RWPE2 (cell line): ENCODE results near the gene NANS.

Experiments used
- ATAC-seq: fragments of 200-7000 bp; cut with Tn5 transposase; 3 replicates; pipeline ENCODE4 v1.9.1; 2021; ENCODE audit warnings: low read depth
- DNase-seq: peaks from one replicate; pipeline ENCODE4 v3.0.0-alpha.2; 2020; ENCODE audit warnings: low spot score
- H3K27ac ChIP-seq: fragments of 450-650 bp; 2 replicates; pipeline ENCODE4 v1.5.1; 2017; ENCODE audit warnings: mild to moderate bottlenecking; ENCODE audit not compliant: poor library complexity, severe bottlenecking
- H3K27me3 ChIP-seq: fragments of 250-450 bp; sonication (Bioruptor Pico); 2 replicates; pipeline ENCODE4 v1.5.1; 2021; ENCODE audit warnings: mild to moderate bottlenecking, moderate library complexity; ENCODE audit not compliant: insufficient read depth, poor library complexity, severe bottlenecking
- H3K36me3 ChIP-seq: fragments of 250-450 bp; sonication (Bioruptor Pico); 2 replicates; pipeline ENCODE4 v1.5.1; 2020; ENCODE audit warnings: low read depth, mild to moderate bottlenecking, moderate library complexity
- H3K4me1 ChIP-seq: fragments of 250-450 bp; sonication (Bioruptor Pico); 2 replicates; pipeline ENCODE4 v1.5.1; 2021; ENCODE audit warnings: mild to moderate bottlenecking, moderate library complexity; ENCODE audit not compliant: insufficient read depth, poor library complexity, severe bottlenecking
- H3K4me3 ChIP-seq: fragments of 250-450 bp; sonication (Bioruptor Pico); 2 replicates; pipeline ENCODE4 v1.5.1; 2021; ENCODE audit warnings: mild to moderate bottlenecking, moderate library complexity; ENCODE audit not compliant: severe bottlenecking
- H3K9me3 ChIP-seq: fragments of 250-450 bp; sonication (Bioruptor Pico); 2 replicates; pipeline ENCODE4 v1.5.1; 2021; ENCODE audit warnings: mild to moderate bottlenecking, moderate library complexity; ENCODE audit not compliant: severe bottlenecking
- TF ChIP-seq, protein P1 (sequence below): fragments of 450-650 bp; IDR thresholded peaks from one replicate; pipeline ENCODE4 v1.5.1; 2017; ENCODE audit warnings: mild to moderate bottlenecking, moderate library complexity; ENCODE audit not compliant: poor library complexity, severe bottlenecking

Gene NANS

DNA sequence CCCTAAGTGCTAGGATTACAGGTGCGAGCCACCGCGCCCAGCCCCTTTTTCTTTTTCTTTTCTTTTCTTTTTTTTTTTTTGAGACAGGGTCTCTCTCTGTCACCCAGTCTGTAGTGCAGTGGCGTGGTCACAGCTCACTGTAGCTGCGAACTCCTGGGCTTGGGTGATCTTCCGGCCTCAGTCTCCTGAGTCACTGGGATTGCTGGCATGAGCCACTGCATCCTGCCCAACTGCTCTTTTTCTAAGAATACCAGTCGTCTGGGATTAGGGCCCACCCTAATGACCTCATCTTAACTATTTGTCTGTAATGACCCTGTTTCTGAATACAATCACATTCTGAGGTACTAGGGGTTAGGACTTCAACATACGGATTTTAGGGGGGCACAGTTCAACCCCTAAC lies 34.1 kb upstream of the NANS start:
- Histone ChIP-seq H3K27me3 (no peaks in the 10 kb centered on the region), H3K4me1 (no peaks in the 10 kb centered on the region), H3K4me3 (no peak overlapping the region), H3K36me3 (peaks cover 15% of the 10 kb centered on the region), H3K27ac (no peak overlapping the region), H3K9me3 (no peaks in the 10 kb centered on the region)
- TF ChIP-seq, protein P1, sequence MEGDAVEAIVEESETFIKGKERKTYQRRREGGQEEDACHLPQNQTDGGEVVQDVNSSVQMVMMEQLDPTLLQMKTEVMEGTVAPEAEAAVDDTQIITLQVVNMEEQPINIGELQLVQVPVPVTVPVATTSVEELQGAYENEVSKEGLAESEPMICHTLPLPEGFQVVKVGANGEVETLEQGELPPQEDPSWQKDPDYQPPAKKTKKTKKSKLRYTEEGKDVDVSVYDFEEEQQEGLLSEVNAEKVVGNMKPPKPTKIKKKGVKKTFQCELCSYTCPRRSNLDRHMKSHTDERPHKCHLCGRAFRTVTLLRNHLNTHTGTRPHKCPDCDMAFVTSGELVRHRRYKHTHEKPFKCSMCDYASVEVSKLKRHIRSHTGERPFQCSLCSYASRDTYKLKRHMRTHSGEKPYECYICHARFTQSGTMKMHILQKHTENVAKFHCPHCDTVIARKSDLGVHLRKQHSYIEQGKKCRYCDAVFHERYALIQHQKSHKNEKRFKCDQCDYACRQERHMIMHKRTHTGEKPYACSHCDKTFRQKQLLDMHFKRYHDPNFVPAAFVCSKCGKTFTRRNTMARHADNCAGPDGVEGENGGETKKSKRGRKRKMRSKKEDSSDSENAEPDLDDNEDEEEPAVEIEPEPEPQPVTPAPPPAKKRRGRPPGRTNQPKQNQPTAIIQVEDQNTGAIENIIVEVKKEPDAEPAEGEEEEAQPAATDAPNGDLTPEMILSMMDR = no peak
- DNase-seq = peak; percentile 23
- ATAC-seq = no peak

DNA sequence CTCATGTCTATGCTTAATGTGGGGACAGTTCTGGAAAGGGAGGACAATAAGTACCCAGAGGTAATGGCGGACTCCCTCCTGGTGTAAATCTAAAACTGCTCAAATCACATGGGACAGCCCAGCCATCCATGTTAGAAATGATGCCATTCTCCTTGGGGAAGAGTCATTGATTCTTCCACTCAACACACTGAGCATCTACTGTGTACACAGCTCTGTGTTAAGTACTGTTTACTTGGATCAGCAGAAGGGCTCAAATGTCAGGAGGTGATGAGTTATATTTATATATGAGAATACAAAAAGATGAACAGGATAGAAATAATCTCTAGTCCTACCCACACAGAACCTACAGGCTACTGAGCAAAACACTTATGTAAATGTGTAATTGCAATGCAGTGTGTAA lies 31.8 kb upstream of the NANS start:
- ATAC-seq = no peak
- Histone ChIP-seq H3K9me3 (no peaks in the 10 kb centered on the region), H3K4me1 (no peaks in the 10 kb centered on the region), H3K4me3 (no peak overlapping the region), H3K36me3 (no peaks in the 10 kb centered on the region), H3K27me3 (no peaks in the 10 kb centered on the region), H3K27ac (no peak overlapping the region)
- TF ChIP-seq, protein P1 = no peak
- DNase-seq = no peak

DNA sequence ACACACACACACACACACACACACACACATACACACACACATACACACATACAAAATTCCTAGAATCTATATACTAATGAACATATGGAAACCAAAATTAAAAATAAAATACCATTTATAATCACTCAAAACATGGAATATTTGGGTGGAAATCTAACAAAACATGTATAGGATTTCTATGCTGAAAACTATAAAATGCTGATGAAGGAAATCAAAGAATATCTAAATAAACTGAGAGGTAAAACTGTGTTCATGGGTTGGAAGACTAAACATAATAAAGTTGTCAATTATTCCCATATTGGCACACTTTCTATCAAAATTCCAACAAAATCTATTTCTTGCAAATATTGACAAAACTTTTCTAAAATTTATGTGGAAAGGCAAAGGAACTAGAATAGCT lies 25.4 kb upstream of the NANS start:
- H3K27ac ChIP-seq = no peak overlapping the region
- no peak for ATAC-seq
- DNase-seq = no peak
- TF ChIP-seq, protein P1 = no peak
- no peaks in the 10 kb centered on the region for H3K9me3 ChIP-seq
- no peaks in the 10 kb centered on the region for H3K27me3 ChIP-seq
- H3K4me1 ChIP-seq = peaks cover 9% of the 10 kb centered on the region
- H3K4me3 ChIP-seq = no peak overlapping the region
- H3K36me3 ChIP-seq = no peaks in the 10 kb centered on the region

DNA sequence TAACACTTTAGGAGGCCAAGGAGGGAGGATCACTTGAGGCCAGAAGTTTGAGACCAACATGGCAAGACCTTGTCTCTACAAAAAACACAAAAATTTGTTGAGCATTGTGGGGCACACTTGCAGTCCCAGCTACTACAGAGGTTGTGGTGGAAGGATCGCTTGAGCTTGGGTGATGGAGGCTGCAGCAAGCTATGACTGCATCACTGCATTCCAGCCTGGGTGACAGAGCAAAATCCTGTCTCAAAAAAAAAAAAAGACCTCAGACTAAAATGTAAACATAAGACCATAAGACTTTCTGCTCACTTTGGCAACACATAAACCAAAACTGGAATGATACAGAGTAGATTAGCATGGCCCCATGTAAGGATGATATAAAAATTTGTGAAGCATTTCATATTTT lies 24.6 kb upstream of the NANS start:
- no peak for DNase-seq
- no peak overlapping the region for H3K4me3 ChIP-seq
- H3K4me1 ChIP-seq = peaks cover 9% of the 10 kb centered on the region
- no peaks in the 10 kb centered on the region for H3K36me3 ChIP-seq
- no peaks in the 10 kb centered on the region for H3K27me3 ChIP-seq
- TF ChIP-seq, protein P1 = no peak
- no peak overlapping the region for H3K27ac ChIP-seq
- no peak for ATAC-seq
- H3K9me3 ChIP-seq = no peaks in the 10 kb centered on the region

DNA sequence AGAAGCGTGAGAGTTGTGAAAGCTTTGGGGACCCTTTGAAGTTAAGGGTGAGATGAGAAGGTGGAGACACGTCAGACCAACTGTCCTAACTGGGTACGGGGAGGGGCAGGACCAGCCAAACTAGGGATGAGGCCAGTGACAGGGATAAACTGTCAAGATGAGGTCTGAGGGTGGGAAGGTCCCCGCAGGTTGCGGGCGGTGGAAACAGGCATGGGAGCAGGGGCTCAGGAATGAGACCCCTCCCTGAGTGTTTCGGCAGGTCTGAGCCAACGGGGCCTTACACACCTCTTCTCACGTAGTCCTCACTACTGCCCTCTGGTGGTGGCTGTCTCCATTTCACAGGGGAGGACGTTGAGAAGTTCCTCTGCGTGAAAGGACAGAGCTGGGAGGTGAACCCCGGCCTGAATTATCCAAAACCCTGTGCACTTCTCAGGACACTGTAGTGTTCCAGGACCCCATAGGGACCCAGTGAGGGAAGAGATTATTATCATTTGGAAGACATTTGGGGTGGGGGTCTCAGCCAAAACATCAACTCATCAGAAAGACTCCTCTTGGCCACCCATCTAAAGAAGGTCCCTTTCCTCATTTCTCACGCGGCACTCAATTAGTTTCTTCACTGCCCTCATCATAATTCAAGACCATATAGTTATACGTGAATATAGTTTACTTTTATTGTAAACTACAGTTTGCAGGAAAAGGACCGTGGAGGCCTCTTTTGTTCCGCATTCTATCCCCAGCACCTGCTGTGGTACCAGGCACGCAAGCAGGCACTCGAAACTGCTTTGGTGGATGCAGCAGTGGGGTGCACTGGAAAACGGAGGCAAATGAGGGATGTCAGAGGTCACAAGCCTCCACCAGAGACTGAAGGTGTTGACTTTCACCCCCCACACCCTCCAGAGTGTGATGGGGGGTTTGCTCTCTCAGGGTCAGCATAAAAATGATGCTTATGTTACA lies 21.7 kb upstream of the NANS start:
- Histone ChIP-seq H3K9me3 (no peaks in the 10 kb centered on the region), H3K4me3 (no peak overlapping the region), H3K27me3 (no peaks in the 10 kb centered on the region), H3K36me3 (no peaks in the 10 kb centered on the region), H3K27ac (peak overlapping the region; percentile 34), H3K4me1 (peaks cover 9% of the 10 kb centered on the region)
- DNase-seq = no peak
- ATAC-seq = no peak; the same call in 2 of the 3 replicates
- TF ChIP-seq, protein P1 = peak; percentile 66
